B cell (primary cell): ENCODE results near the gene MYL10. TPM values are rescaled to one million over a fixed set of nuclear protein-coding genes. Genes with fewer than 3 reads are reported as not detected.
A peak's percentile ranks its signal among the peaks of the same experiment; 100 is the strongest.

Experiments
- ATAC-seq: fragments of 200-7000 bp; cut with Tn5 transposase; one replicate; pipeline ENCODE4 v1.10.0; 2021; ENCODE audit warnings: low read depth, mild to moderate bottlenecking, moderate number of reproducible peaks, moderate library complexity
- CTCF ChIA-PET: fragments of 350-600 bp; sonication (Branson Sonifier 250); formaldehyde crosslinking; loops from one replicate; lab custom pipeline; 2021; ENCODE audit warnings: antibody characterized with exemption, inconsistent platforms; lab: Charles Lee
- POLR2A ChIA-PET: fragments of 350-600 bp; sonication (Branson Sonifier 250); formaldehyde crosslinking; loops from one replicate; lab custom pipeline; 2021; ENCODE audit warnings: antibody characterized with exemption; lab: Charles Lee
- DNase-seq: peaks from one replicate; pipeline ENCODE4 v3.0.0; 2013
- H2AFZ ChIP-seq: 2 replicates; pipeline ENCODE4 v1.6.1; 2012; ENCODE audit warnings: mild to moderate bottlenecking, low read depth, low read length; ENCODE audit not compliant: insufficient read depth, poor library complexity, severe bottlenecking
- H3K27ac ChIP-seq, 2 donors: 1 replicate in 1 of 2; 2 replicates in 1 of 2; pipeline ENCODE4 v1.5.1; 2012 to 2013; ENCODE audit warnings: low read length in 2 of 2, mild to moderate bottlenecking in 2 of 2, moderate library complexity in 1 of 2
- H3K27me3 ChIP-seq, 4 experiments: fragments of 200-600 bp in 1 of 4; sonication (generic) in 1 of 4; replicated peaks in 1 of 4; 1 replicate in 2 of 4; 2 replicates in 2 of 4; pipeline versions ENCODE4 v1.6.1 to v1.7.0; 2013 to 2016; ENCODE audit warnings: low read length in 3 of 4, mild to moderate bottlenecking in 2 of 4, mixed read lengths in 1 of 4, moderate library complexity in 1 of 4; ENCODE audit not compliant: insufficient read depth in 4 of 4, control insufficient read depth in 3 of 4; ENCODE audit errors: control extremely low read depth in 1 of 4
- H3K36me3 ChIP-seq, 2 experiments: replicated peaks in 1 of 2; 1 replicate in 1 of 2; 2 replicates in 1 of 2; pipeline versions ENCODE4 v1.6.1 to v1.7.1; 2013; ENCODE audit warnings: low read length in 1 of 2; ENCODE audit not compliant: insufficient read depth in 2 of 2, control insufficient read depth in 1 of 2; ENCODE audit errors: control extremely low read depth in 1 of 2, extremely low read depth in 1 of 2
- H3K4me1 ChIP-seq, 2 donors: fragments of 200-600 bp in 1 of 2; sonication (generic) in 1 of 2; 1 replicate in 1 of 2; 2 replicates in 1 of 2; pipeline versions ENCODE4 v1.5.1 to v1.6.1; 2013 to 2017; ENCODE audit warnings: low read length in 2 of 2; ENCODE audit not compliant: control insufficient read depth in 2 of 2, insufficient read depth in 2 of 2
- H3K4me2 ChIP-seq: replicated peaks from 2 replicates; pipeline ENCODE3; 2012; ENCODE audit warnings: mild to moderate bottlenecking, low read depth, low read length; ENCODE audit not compliant: poor library complexity, severe bottlenecking
- H3K4me3 ChIP-seq, 5 experiments: fragments of 200-600 bp in 1 of 5; sonication (generic) in 1 of 5; 1 replicate in 3 of 5; 2 replicates in 2 of 5; pipeline versions ENCODE4 v1.5.1 to v1.7.0; 2011 to 2016; ENCODE audit warnings: low read length in 4 of 5, mild to moderate bottlenecking in 4 of 5, low read depth in 2 of 5, control low read depth in 1 of 5, moderate library complexity in 1 of 5; ENCODE audit not compliant: insufficient read depth in 1 of 5; ENCODE audit errors: control extremely low read depth in 1 of 5, extremely low read depth in 1 of 5
- H3K79me2 ChIP-seq: fragments of 200-600 bp; sonication (generic); one replicate; pipeline ENCODE4 v1.6.0; 2016; ENCODE audit warnings: low read length; ENCODE audit not compliant: control insufficient read depth, insufficient read depth
- H3K9ac ChIP-seq: fragments of 200-600 bp; sonication (generic); 2 replicates; pipeline ENCODE4 v1.6.1; 2017; ENCODE audit warnings: mild to moderate bottlenecking, low read length, moderate library complexity
- H3K9me3 ChIP-seq, 3 donors: one replicate each; pipeline versions ENCODE4 v1.6.1 to v1.7.1; 2013; ENCODE audit warnings: low read length in 2 of 3; ENCODE audit not compliant: control insufficient read depth in 2 of 3, insufficient read depth in 1 of 3; ENCODE audit errors: control extremely low read depth in 1 of 3
- H4K20me1 ChIP-seq: 2 replicates; pipeline ENCODE4 v1.6.0; 2012; ENCODE audit warnings: mild to moderate bottlenecking, low read length; ENCODE audit not compliant: insufficient read depth, control insufficient read depth, poor library complexity, severe bottlenecking
- H3K27ac Mint-ChIP-seq: one replicate; pipeline ENCODE4 v1.8.0; 2021; ENCODE audit warnings: mixed read lengths
- H3K27me3 Mint-ChIP-seq: one replicate; pipeline ENCODE4 v1.8.0; 2021; ENCODE audit warnings: mixed read lengths
- H3K4me1 Mint-ChIP-seq: one replicate; pipeline ENCODE4 v1.8.0; 2021; ENCODE audit warnings: mixed read lengths
- H3K4me3 Mint-ChIP-seq: one replicate; pipeline ENCODE4 v1.8.0; 2021; ENCODE audit warnings: mixed read lengths
- H3K9me3 Mint-ChIP-seq: one replicate; pipeline ENCODE4 v1.8.0; 2022; ENCODE audit warnings: mixed read lengths; ENCODE audit not compliant: insufficient read depth
- CTCF ChIP-seq: fragments of 200-600 bp; IDR thresholded peaks from one replicate; pipeline ENCODE4 v1.8.0; 2022; ENCODE audit warnings: antibody characterized with exemption, mild to moderate bottlenecking
- EZH2 ChIP-seq: IDR thresholded peaks from 2 replicates; pipeline ENCODE4 v1.6.1; 2012; ENCODE audit warnings: borderline replicate concordance, low read depth, mild to moderate bottlenecking, moderate library complexity, low read length; ENCODE audit not compliant: insufficient read depth, poor library complexity, severe bottlenecking
- WGBS: methylation state at CpG from one replicate; pipeline ENCODE4 v1.1.5; 2013; ENCODE audit warnings: missing lambda C conversion rate; ENCODE audit not compliant: insufficient coverage; 5-methylcytosine and 5-hydroxymethylcytosine counted together
- intact Hi-C: fragments of 100-400 bp; cut with micrococcal nuclease; formaldehyde crosslinking; loops from one replicate; pipeline ENCODE4 v1.10.0; 2022
- polyA plus RNA-seq: library from polyadenylated mRNA; depleted of rRNA; stranded (reverse); fragments of >200 nt; gene quantifications from 2 replicates; pipeline ENCODE4 v1.2.3, GENCODE V29; 2012
- total RNA-seq, 2 donors: library from RNA; stranded (reverse); fragments of 120-200 nt in 1 of 2; gene quantifications; 1 replicate in 1 of 2; 2 replicates in 1 of 2; pipeline versions ENCODE4 v1.2.3 to v1.2.4, GENCODE V29; 2013 to 2022

Gene MYL10
- total and polyA plus RNA-seq, 2 donors (not counting 1 experiment from before 2014, with no cell fraction given), result not detected

- H3K9me3 ChIP-seq, result no peaks in the 10 kb centered on the region
- DNase-seq (no peak), ATAC-seq (no peak)
- Mint-ChIP-seq H3K4me1 (no peaks in the 10 kb centered on the region), H3K27me3 (no peaks in the 10 kb centered on the region), H3K9me3 (no peaks in the 10 kb centered on the region), H3K4me3 (no peak overlapping the region), H3K27ac (no peak overlapping the region)
- no peaks in the 10 kb centered on the region for H3K79me2 ChIP-seq
- intact Hi-C loops, result no loop called here
- no peaks in the 10 kb centered on the region for H3K36me3 ChIP-seq
- ChIA-PET CTCF (interaction anchor here (1.6 to 3.4 kb wide), 4 partner anchors 9 to 667 kb away, joined by 4 to 39 read pairs (median 26); no protein-coding TSS in a partner anchor), POLR2A (no interaction called here)
- H3K4me1 ChIP-seq, result peaks cover 0 to 5% of the 10 kb centered on the region in 2 donors
- H3K27me3 ChIP-seq, result peaks cover 0 to 4% (median 0%) of the 10 kb centered on the region in 4 experiments
- H3K9ac ChIP-seq, result no peak overlapping the region
- no peak overlapping the region for H3K4me3 ChIP-seq
- H2AFZ ChIP-seq, result no peak overlapping the region
- TF ChIP-seq CTCF (no peak), EZH2 (no peak)
- H3K27ac ChIP-seq, result no peak overlapping the region
- no peak overlapping the region for H3K4me2 ChIP-seq
- 86% methylated on average over 5 of the region's 5 CpGs for WGBS
- H4K20me1 ChIP-seq, result no peaks in the 10 kb centered on the region
These were observed 24.7 kb downstream of the MYL10 start for GRCh38 chr7:101604331-101604933.

GRCh38 chr7:101602484-101603241 is 26.4 kb downstream of the MYL10 start:
- Histone ChIP-seq H3K36me3 (no peaks in the 10 kb centered on the region), H3K27me3 (peaks cover 0 to 4% (median 0%) of the 10 kb centered on the region in 4 experiments), H2AFZ (no peak overlapping the region), H4K20me1 (no peaks in the 10 kb centered on the region), H3K9ac (no peak overlapping the region), H3K4me2 (no peak overlapping the region), H3K9me3 (no peaks in the 10 kb centered on the region), H3K79me2 (no peaks in the 10 kb centered on the region), H3K4me3 (no peak overlapping the region), H3K4me1 (peaks cover 0 to 5% of the 10 kb centered on the region in 2 donors), H3K27ac (no peak overlapping the region)
- peak; percentile 89 for TF ChIP-seq CTCF
- TF ChIP-seq EZH2, result no peak
- WGBS, result 52% methylated on average over 25 of the region's 25 CpGs
- H3K4me3 Mint-ChIP-seq, result no peak overlapping the region
- H3K27me3 Mint-ChIP-seq, result no peaks in the 10 kb centered on the region
- peak; percentile 81 for ATAC-seq
- ChIA-PET CTCF (interaction anchor here (1.0 to 3.4 kb wide), 11 partner anchors 11 to 669 kb away, joined by 3 to 39 read pairs (median 4); no protein-coding TSS in a partner anchor), POLR2A (no interaction called here)
- intact Hi-C loops, result loop anchor here (1.0 kb wide), 2 partner anchors 59 to 670 kb away; no protein-coding TSS in a partner anchor
- peak; percentile 73 for DNase-seq
- no peak overlapping the region for H3K27ac Mint-ChIP-seq
- H3K9me3 Mint-ChIP-seq, result no peaks in the 10 kb centered on the region
- no peaks in the 10 kb centered on the region for H3K4me1 Mint-ChIP-seq
